Panc1 (cell line): ENCODE results near the gene CA9.

Experiments
- CTCF ChIP-seq: fragments of 450-650 bp; IDR thresholded peaks from 2 replicates; pipeline ENCODE4 v1.5.1; 2017; ENCODE audit warnings: mild to moderate bottlenecking
- POLR2AphosphoS5 ChIP-seq: IDR thresholded peaks from 2 replicates; pipeline ENCODE4 v1.6.1; 2012; ENCODE audit warnings: mild to moderate bottlenecking, low read depth, low read length, moderate library complexity
- REST ChIP-seq, 2 experiments: IDR thresholded peaks; 2 replicates each; pipeline ENCODE4 v1.6.1; 2011 to 2012; ENCODE audit warnings: low read depth in 2 of 2, control low read depth in 1 of 2, low read length in 1 of 2, mild to moderate bottlenecking in 1 of 2, moderate library complexity in 1 of 2; ENCODE audit not compliant: insufficient read depth in 1 of 2
- SIN3A ChIP-seq: IDR thresholded peaks from 2 replicates; pipeline ENCODE4 v1.6.1; 2012; ENCODE audit warnings: low read depth, mild to moderate bottlenecking, low read length, moderate library complexity, borderline replicate concordance; ENCODE audit not compliant: insufficient read depth
- TCF7L2 ChIP-seq: IDR thresholded peaks from 2 replicates; pipeline ENCODE4 v1.6.1; 2011; ENCODE audit warnings: mild to moderate bottlenecking, low read depth, low read length, inconsistent platforms

- TF ChIP-seq CTCF (no peak), POLR2AphosphoS5 (no peak), REST (IDR thresholded peaks at IDR 0.05; ENCODE audit: insufficient read depth in 1 of 2, low read depth in 2 of 2, low read length in 1 of 2) (no peak), TCF7L2 (no peak), SIN3A (no peak)
These were observed 9.6 kb downstream of the CA9 start for GRCh38 chr9:35683323-35683722.
